ENCODE measurements around the gene ELMO1. TPM values are rescaled to one million over a fixed set of nuclear protein-coding genes. Genes with fewer than 3 reads are reported as not detected.
A peak's percentile ranks its signal among the peaks of the same experiment; 100 is the strongest.

Gene ELMO1
- total and polyA plus RNA-seq, 2 of the 13 experiments (the other 11 are each of a cell fraction or from before 2014, with no cell fraction given), result 0.11 to 0.17 TPM

DNA sequence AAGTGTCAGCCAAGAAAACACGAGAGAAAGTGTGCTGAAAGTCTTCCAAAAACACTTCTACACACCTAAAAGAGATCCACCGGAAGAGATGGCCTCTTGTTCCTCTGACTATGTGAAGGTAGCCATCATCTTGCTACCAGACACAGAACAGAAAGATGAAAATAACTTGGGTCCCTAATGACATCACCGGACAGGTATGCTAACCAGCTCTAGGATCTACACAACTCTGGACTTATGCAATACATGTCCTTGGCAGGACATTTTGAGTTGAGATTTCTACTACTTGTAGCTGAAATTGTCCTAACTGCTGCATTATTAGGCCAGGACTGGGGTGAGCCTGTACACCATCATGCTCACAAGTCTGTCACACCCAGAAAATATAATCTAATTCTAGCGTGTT, 358.7 kb downstream of the ELMO1 start (continued):
- TF ChIP-seq TEF (CRISPR knock-in tag; IDR thresholded peaks at IDR 0.05) (peak; percentile 62; the same call in 1 of the 2 replicates), SATB2 (CRISPR knock-in tag; IDR thresholded peaks at IDR 0.05) (no peak), SOX5 (CRISPR knock-in tag; IDR thresholded peaks at IDR 0.05; ENCODE audit: borderline replicate concordance) (peak; percentile 24; the same call in 1 of the 2 replicates), CEBPG (CRISPR knock-in tag; IDR thresholded peaks at IDR 0.05) (peak; percentile 80), KLF12 (CRISPR knock-in tag; IDR thresholded peaks at IDR 0.05; ENCODE audit: borderline replicate concordance) (no peak), AHDC1 (CRISPR knock-in tag; IDR thresholded peaks at IDR 0.05; ENCODE audit: borderline replicate concordance) (peak; percentile 38; the same call in 1 of the 2 replicates), JDP2 (CRISPR knock-in tag; IDR thresholded peaks at IDR 0.05; ENCODE audit: borderline replicate concordance) (no peak), IRF2 (CRISPR knock-in tag; IDR thresholded peaks at IDR 0.05) (no peak), BATF2 (CRISPR knock-in tag; IDR thresholded peaks at IDR 0.05) (no peak), ZNF644 (CRISPR knock-in tag; IDR thresholded peaks at IDR 0.05; ENCODE audit: low read depth) (peak; percentile 68; the same call in 1 of the 2 replicates), FOSL2 (CRISPR knock-in tag; IDR thresholded peaks at IDR 0.05) (peak; percentile 82), ZNF703 (CRISPR knock-in tag; IDR thresholded peaks at IDR 0.05; ENCODE audit: borderline replicate concordance) (no peak), ZBTB10 (CRISPR knock-in tag; IDR thresholded peaks at IDR 0.05; ENCODE audit: borderline replicate concordance) (no peak)
- TF ChIP-seq, protein P1, sequence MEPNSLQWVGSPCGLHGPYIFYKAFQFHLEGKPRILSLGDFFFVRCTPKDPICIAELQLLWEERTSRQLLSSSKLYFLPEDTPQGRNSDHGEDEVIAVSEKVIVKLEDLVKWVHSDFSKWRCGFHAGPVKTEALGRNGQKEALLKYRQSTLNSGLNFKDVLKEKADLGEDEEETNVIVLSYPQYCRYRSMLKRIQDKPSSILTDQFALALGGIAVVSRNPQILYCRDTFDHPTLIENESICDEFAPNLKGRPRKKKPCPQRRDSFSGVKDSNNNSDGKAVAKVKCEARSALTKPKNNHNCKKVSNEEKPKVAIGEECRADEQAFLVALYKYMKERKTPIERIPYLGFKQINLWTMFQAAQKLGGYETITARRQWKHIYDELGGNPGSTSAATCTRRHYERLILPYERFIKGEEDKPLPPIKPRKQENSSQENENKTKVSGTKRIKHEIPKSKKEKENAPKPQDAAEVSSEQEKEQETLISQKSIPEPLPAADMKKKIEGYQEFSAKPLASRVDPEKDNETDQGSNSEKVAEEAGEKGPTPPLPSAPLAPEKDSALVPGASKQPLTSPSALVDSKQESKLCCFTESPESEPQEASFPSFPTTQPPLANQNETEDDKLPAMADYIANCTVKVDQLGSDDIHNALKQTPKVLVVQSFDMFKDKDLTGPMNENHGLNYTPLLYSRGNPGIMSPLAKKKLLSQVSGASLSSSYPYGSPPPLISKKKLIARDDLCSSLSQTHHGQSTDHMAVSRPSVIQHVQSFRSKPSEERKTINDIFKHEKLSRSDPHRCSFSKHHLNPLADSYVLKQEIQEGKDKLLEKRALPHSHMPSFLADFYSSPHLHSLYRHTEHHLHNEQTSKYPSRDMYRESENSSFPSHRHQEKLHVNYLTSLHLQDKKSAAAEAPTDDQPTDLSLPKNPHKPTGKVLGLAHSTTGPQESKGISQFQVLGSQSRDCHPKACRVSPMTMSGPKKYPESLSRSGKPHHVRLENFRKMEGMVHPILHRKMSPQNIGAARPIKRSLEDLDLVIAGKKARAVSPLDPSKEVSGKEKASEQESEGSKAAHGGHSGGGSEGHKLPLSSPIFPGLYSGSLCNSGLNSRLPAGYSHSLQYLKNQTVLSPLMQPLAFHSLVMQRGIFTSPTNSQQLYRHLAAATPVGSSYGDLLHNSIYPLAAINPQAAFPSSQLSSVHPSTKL (CRISPR knock-in tag; IDR thresholded peaks at IDR 0.05), result peak; percentile 82
- TF ChIP-seq, protein P2, sequence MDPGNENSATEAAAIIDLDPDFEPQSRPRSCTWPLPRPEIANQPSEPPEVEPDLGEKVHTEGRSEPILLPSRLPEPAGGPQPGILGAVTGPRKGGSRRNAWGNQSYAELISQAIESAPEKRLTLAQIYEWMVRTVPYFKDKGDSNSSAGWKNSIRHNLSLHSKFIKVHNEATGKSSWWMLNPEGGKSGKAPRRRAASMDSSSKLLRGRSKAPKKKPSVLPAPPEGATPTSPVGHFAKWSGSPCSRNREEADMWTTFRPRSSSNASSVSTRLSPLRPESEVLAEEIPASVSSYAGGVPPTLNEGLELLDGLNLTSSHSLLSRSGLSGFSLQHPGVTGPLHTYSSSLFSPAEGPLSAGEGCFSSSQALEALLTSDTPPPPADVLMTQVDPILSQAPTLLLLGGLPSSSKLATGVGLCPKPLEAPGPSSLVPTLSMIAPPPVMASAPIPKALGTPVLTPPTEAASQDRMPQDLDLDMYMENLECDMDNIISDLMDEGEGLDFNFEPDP (CRISPR knock-in tag; conservative IDR thresholded peaks at IDR 0.05), result 0 out of 2 replicates have a peak, but pooled peaks have one; percentile 47

All from HepG2 (cell line).